Stimulated activated CD4-positive, alpha-beta T cell treated with anti-CD3 and anti-CD28 coated beads, Interleukin-1b, Interleukin-23, amount 100 ng/mL, for 48 hours (primary cell): ENCODE measurements around the gene CDC123.
"Not testable (repeated sequence)": the region's sequence is repeated elsewhere in the genome, so short reads cannot be mapped to it uniquely, and the experiment has no call there.

Source experiments
- DNase-seq: peaks from one replicate; pipeline ENCODE4 v3.0.0-alpha.2; 2020

The CDC123 gene

GRCh38 chr10:12195603-12196506 lies at the start of gene CDC123, which contains the start of gene NUDT5:
Gene CDC123 (plus strand): TSS chr10:12196188. CDS start chr10:12196246, 58 bp downstream.
Gene NUDT5 (minus strand): TSS chr10:12195891. CDS start chr10:12186291, 9,600 bp downstream.
- DNase-seq: peak; percentile 89

- no peak for DNase-seq
Measured at GRCh38 chr10:12150163-12150562, 45.8 kb upstream of the CDC123 start.

GRCh38 chr10:12154516-12154915 lies 41.5 kb upstream of the CDC123 start:
- DNase-seq: no peak

- no peak for DNase-seq
Measured at GRCh38 chr10:12156367-12157123, 39.4 kb upstream of the CDC123 start.

GRCh38 chr10:12158111-12158510 lies 37.9 kb upstream of the CDC123 start:
- DNase-seq: no peak

GRCh38 chr10:12160664-12161063 lies 35.3 kb upstream of the CDC123 start:
- peak; percentile 10 for DNase-seq

- no peak for DNase-seq
Measured at GRCh38 chr10:12162927-12163326, 33.1 kb upstream of the CDC123 start.

GRCh38 chr10:12164085-12164484 lies 31.9 kb upstream of the CDC123 start:
- DNase-seq: no peak

GRCh38 chr10:12165036-12165435 lies 31.0 kb upstream of the CDC123 start:
- no peak for DNase-seq

- DNase-seq: no peak
Measured at GRCh38 chr10:12165999-12166775, 29.8 kb upstream of the CDC123 start.

- DNase-seq: not testable (repeated sequence)
Measured at GRCh38 chr10:12171512-12171911, 24.5 kb upstream of the CDC123 start.

GRCh38 chr10:12177642-12178041 lies 18.3 kb upstream of the CDC123 start:
- DNase-seq: peak; percentile 48

GRCh38 chr10:12179606-12180170 lies 16.3 kb upstream of the CDC123 start:
- DNase-seq: no peak

GRCh38 chr10:12180221-12180974 lies 15.6 kb upstream of the CDC123 start:
- no peak for DNase-seq

GRCh38 chr10:12181065-12181775 lies 14.8 kb upstream of the CDC123 start:
- peak; percentile 79 for DNase-seq

GRCh38 chr10:12184165-12184564 lies 11.8 kb upstream of the CDC123 start:
- DNase-seq: no peak

GRCh38 chr10:12186323-12186722 lies 9.7 kb upstream of the CDC123 start:
- DNase-seq: peak; percentile 38

GRCh38 chr10:12187321-12187905 lies 8.6 kb upstream of the CDC123 start:
- no peak for DNase-seq

GRCh38 chr10:12188656-12189055 lies 7.3 kb upstream of the CDC123 start:
- DNase-seq: no peak

- no peak for DNase-seq
Measured at GRCh38 chr10:12189426-12189825, 6.6 kb upstream of the CDC123 start.

- no peak for DNase-seq
Measured at GRCh38 chr10:12191715-12192114, 4.3 kb upstream of the CDC123 start.
